Stomach (tissue), 9 donors: Measurements from ENCODE around the gene LIG1. TPM values are rescaled to one million over a fixed set of nuclear protein-coding genes. Genes with fewer than 3 reads are reported as not detected.

Experiments
- DNase-seq, 2 donors: peaks; one replicate each; pipeline versions ENCODE4 v3.0.0 to v3.0.0-alpha.2; 2013 to 2019
- H3K27ac ChIP-seq, 5 donors: fragments of 200-600 bp in 4 of 5; sonication (generic) in 4 of 5; one replicate each; pipeline ENCODE4 v1.5.1; 2013 to 2019; ENCODE audit warnings: mild to moderate bottlenecking in 1 of 5, moderate library complexity in 1 of 5
- H3K27me3 ChIP-seq, 3 donors: fragments of 200-600 bp; sonication (generic); one replicate each; pipeline ENCODE4 v1.5.1; 2017 to 2019; ENCODE audit warnings: mixed run types in 1 of 3
- H3K36me3 ChIP-seq, 4 donors: fragments of 200-600 bp; sonication (generic); 1 replicate in 3 of 4; 2 replicates in 1 of 4; pipeline ENCODE4 v1.5.1; 2016 to 2019
- H3K4me1 ChIP-seq, 4 donors: fragments of 200-600 bp; sonication (generic); one replicate each; pipeline ENCODE4 v1.5.1; 2016 to 2019
- H3K4me3 ChIP-seq, 4 donors: fragments of 200-600 bp; sonication (generic) in 3 of 4; one replicate each; pipeline ENCODE4 v1.5.1; 2016 to 2019; ENCODE audit warnings: mild to moderate bottlenecking in 1 of 4
- H3K9me3 ChIP-seq, 4 donors: fragments of 200-600 bp; sonication (generic); one replicate each; pipeline ENCODE4 v1.5.1; 2016 to 2019
- EP300 ChIP-seq: sonication (generic); formaldehyde crosslinking; IDR thresholded peaks from one replicate; pipeline ENCODE4 v1.6.1; 2017; ENCODE audit warnings: antibody characterized with exemption
- POLR2A ChIP-seq, 4 donors: fragments of 450-650 bp; IDR thresholded peaks; one replicate each; pipeline ENCODE4 v1.6.1; 2016; ENCODE audit warnings: antibody characterized with exemption in 4 of 4, control low read depth in 2 of 4, mild to moderate bottlenecking in 1 of 4, moderate library complexity in 1 of 4
- POLR2AphosphoS5 ChIP-seq, 3 donors: sonication (generic); formaldehyde crosslinking; IDR thresholded peaks; one replicate each; pipeline ENCODE4 v1.6.1; 2016; ENCODE audit warnings: antibody characterized with exemption in 3 of 3
- WGBS, 5 donors: extraction: QIAGEN DNeasy Blood & Tissue Kit in 3 of 5; methylation state at CpG; one replicate each; pipeline versions ENCODE4 v1.1.5 to v1.1.7; 2013 to 2018; 5-methylcytosine and 5-hydroxymethylcytosine counted together
- intact Hi-C: fragments of 100-400 bp; cut with DNase I; formaldehyde crosslinking; loops from one replicate; pipeline ENCODE4 v1.15.1; 2023; ENCODE audit warnings: low total_unique reads
- polyA plus RNA-seq, 3 donors: library from polyadenylated mRNA; stranded (reverse); fragments of 200-250 nt; gene quantifications; one replicate each; pipeline ENCODE4 v1.2.3, GENCODE V29; 2013
- total RNA-seq, 5 donors: library from RNA; depleted of rRNA; stranded (reverse); fragments of >200 nt; gene quantifications; one replicate each; pipeline versions ENCODE4 v1.1.0 to v1.2.3, GENCODE V29; 2014 to 2016
- TF ChIP-seq, protein P1 (sequence below), 7 experiments: fragments of 450-650 bp in 4 of 7; fragments of 200-600 bp in 3 of 7; sonication (generic) in 3 of 7; IDR thresholded peaks; one replicate each; pipeline ENCODE4 v1.5.1; 2016 to 2019; ENCODE audit warnings: antibody characterized with exemption in 7 of 7, control low read depth in 2 of 7, mild to moderate bottlenecking in 1 of 7
- donor health status: healthy with polysubstance abuse.
- donor health status: Bipolar disorder and iron deficiency.
- donor health status: healthy.

LIG1 gene
- total and polyA plus RNA-seq, 8 donors = 15.9 to 48.2 (median 19.0) TPM

DNA sequence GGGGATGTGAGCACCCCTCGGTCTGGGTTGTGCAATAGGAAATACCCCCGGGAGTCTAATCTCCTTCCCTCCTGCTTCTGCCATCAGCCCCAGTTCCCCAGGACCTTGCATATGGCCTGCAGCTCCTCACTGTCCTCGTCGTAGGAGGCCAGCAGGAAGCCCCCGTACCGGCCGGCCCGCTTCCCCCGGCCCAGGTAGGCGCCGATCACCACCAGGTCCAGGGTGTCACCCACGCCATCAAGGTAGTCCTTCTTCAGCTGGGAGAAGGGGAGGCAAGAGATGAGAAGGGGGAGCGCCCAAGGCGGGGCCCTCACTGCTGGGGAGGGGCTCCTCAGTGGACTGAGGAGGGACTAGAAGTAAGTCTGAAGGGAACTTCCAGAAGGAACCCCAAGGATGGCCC lies 49.1 kb downstream of the LIG1 start:
- TF ChIP-seq EP300 = no peak
- TF ChIP-seq, protein P1, sequence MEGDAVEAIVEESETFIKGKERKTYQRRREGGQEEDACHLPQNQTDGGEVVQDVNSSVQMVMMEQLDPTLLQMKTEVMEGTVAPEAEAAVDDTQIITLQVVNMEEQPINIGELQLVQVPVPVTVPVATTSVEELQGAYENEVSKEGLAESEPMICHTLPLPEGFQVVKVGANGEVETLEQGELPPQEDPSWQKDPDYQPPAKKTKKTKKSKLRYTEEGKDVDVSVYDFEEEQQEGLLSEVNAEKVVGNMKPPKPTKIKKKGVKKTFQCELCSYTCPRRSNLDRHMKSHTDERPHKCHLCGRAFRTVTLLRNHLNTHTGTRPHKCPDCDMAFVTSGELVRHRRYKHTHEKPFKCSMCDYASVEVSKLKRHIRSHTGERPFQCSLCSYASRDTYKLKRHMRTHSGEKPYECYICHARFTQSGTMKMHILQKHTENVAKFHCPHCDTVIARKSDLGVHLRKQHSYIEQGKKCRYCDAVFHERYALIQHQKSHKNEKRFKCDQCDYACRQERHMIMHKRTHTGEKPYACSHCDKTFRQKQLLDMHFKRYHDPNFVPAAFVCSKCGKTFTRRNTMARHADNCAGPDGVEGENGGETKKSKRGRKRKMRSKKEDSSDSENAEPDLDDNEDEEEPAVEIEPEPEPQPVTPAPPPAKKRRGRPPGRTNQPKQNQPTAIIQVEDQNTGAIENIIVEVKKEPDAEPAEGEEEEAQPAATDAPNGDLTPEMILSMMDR (IDR thresholded peaks at IDR 0.05) = no peak
- no peak for TF ChIP-seq POLR2A (IDR thresholded peaks at IDR 0.05)
- no peak for TF ChIP-seq POLR2AphosphoS5 (IDR thresholded peaks at IDR 0.05)
- Histone ChIP-seq H3K27me3 (no peaks in the 10 kb centered on the region), H3K4me3 (no peak overlapping the region), H3K4me1 (no peaks in the 10 kb centered on the region), H3K36me3 (peaks cover 0 to 72% (median 58%) of the 10 kb centered on the region in 4 donors), H3K9me3 (peaks cover 0 to 4% (median 0%) of the 10 kb centered on the region in 4 donors), H3K27ac (no peak overlapping the region)
- intact Hi-C loops = no loop called here
- WGBS, 5 donors = 85 to 97% (median 94%) methylated on average over 14 of the region's 14 CpGs
- no peak for DNase-seq

DNA sequence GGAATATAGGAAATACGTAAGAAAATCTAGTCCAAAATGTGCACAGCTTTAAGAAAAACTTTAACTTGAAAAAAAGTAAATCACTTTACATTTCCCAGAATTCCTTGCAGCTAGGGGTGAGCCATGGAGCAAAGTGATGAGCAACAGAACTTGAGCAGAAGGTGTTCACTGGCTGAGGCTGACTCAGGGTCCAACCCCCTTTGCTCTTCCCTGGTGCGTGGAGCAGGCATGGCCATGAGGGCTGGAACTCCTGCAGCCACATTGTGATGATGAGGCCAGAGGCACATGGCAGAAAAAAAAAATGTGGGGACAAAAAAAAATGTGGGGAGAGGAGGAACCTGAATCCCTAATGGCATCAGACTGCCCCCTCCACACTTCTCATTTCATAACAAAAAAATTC lies 49.6 kb downstream of the LIG1 start:
- Histone ChIP-seq H3K4me3 (no peak overlapping the region), H3K9me3 (peaks cover 0 to 4% (median 0%) of the 10 kb centered on the region in 4 donors), H3K27me3 (no peaks in the 10 kb centered on the region), H3K4me1 (no peaks in the 10 kb centered on the region), H3K36me3 (peaks cover 0 to 76% (median 62%) of the 10 kb centered on the region in 4 donors), H3K27ac (no peak overlapping the region)
- no peak for DNase-seq
- no peak for TF ChIP-seq POLR2AphosphoS5 (IDR thresholded peaks at IDR 0.05)
- TF ChIP-seq EP300 = no peak
- no peak for TF ChIP-seq POLR2A (IDR thresholded peaks at IDR 0.05)
- TF ChIP-seq, protein P1 (IDR thresholded peaks at IDR 0.05) = no peak
- intact Hi-C loops = no loop called here
- WGBS, 5 donors = 92 to 98% (median 97%) methylated on average over 2 of the region's 2 CpGs

DNA sequence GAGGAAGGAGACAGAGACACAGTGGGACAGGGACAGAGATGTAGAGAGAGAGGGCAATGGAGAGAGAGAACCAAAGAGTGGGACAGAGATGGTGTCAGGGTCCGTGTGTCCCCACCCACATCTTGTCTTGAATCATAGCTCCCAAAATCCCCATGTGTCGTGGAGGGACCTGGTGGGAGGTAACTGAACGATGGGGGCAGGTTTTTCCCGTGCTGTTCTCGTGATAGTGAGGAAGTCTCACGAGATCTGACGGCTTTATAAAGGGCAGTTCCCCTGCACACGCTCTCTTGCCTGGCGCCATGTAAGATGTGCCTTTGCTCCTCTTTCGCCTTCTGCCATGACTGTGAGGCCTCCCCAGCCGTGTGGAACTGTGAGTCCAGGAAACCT lies 52.0 kb downstream of the LIG1 start:
- 83 to 92% (median 84%) methylated on average over 11 of the region's 11 CpGs for WGBS, 5 donors
- H3K4me3 ChIP-seq = no peak overlapping the region
- no peak for TF ChIP-seq POLR2A (IDR thresholded peaks at IDR 0.05)
- no peak for TF ChIP-seq POLR2AphosphoS5 (IDR thresholded peaks at IDR 0.05)
- TF ChIP-seq EP300 = no peak
- TF ChIP-seq, protein P1 (IDR thresholded peaks at IDR 0.05) = no peak
- no peaks in the 10 kb centered on the region for H3K4me1 ChIP-seq
- peaks cover 0 to 4% (median 0%) of the 10 kb centered on the region in 4 donors for H3K9me3 ChIP-seq
- peaks cover 0 to 71% (median 51%) of the 10 kb centered on the region in 4 donors for H3K36me3 ChIP-seq
- H3K27me3 ChIP-seq = no peaks in the 10 kb centered on the region
- peak overlapping the region in 1 of 5 donors; percentile 28 for H3K27ac ChIP-seq
- DNase-seq = no peak
- intact Hi-C loops = no loop called here

DNA sequence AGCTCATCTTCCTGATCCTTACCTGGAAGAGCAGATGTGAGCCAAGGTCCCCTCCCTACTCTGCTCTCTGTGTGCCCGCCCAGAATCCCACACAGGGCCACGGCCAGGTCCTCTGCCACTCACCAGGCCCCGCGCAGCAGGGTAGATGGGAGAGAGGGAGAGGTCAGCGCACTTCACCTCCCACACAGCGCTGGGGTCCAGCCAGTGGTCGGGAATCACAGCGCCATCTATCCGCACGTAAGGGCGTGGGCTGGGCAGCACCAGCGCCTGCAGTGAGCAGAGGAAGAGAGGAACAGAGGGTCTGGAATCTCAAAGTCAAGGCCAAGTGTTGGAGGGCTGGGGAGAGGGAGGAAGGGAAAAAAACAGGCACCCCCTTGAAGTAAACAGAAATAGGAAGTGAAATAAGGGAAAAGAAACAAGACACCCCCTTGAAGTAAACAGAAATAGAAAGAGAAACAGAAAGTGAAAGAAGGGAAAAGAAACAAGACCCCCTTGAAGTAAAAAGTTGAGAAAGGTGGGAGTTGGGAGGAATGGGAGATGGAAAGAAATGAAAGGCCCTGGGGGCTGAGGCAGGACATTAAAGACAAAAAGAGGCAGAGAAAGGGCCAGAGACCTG lies 52.5 kb downstream of the LIG1 start:
- Histone ChIP-seq H3K27ac (peak overlapping the region in 1 of 5 donors; percentile 28), H3K4me1 (no peaks in the 10 kb centered on the region), H3K9me3 (peaks cover 0 to 4% (median 0%) of the 10 kb centered on the region in 4 donors), H3K36me3 (peaks cover 0 to 66% (median 46%) of the 10 kb centered on the region in 4 donors), H3K4me3 (no peak overlapping the region), H3K27me3 (no peaks in the 10 kb centered on the region)
- WGBS, 5 donors = 81 to 86% (median 84%) methylated on average over 11 to 12 of the region's 12 CpGs
- TF ChIP-seq, protein P1 (IDR thresholded peaks at IDR 0.05) = no peak
- no peak for TF ChIP-seq EP300
- TF ChIP-seq POLR2AphosphoS5 (IDR thresholded peaks at IDR 0.05) = no peak
- no peak for TF ChIP-seq POLR2A (IDR thresholded peaks at IDR 0.05)
- DNase-seq = no peak
- intact Hi-C loops = no loop called here
